Testis (tissue), 3 donors: ENCODE data around the gene DLAT. TPM values are rescaled to one million over a fixed set of nuclear protein-coding genes. Genes with fewer than 3 reads are reported as not detected.
A peak's percentile ranks its signal among the peaks of the same experiment; 100 is the strongest.

Source experiments
- DNase-seq: peaks from one replicate; pipeline ENCODE4 v3.0.0-alpha.2; 2019
- H3K27ac ChIP-seq, 2 donors: fragments of 200-600 bp; sonication (generic); one replicate each; pipeline ENCODE4 v1.5.1; 2019
- H3K27me3 ChIP-seq: fragments of 200-600 bp; sonication (generic); one replicate; pipeline ENCODE4 v1.5.1; 2019
- H3K36me3 ChIP-seq: fragments of 200-600 bp; sonication (generic); one replicate; pipeline ENCODE4 v1.5.1; 2017; ENCODE audit warnings: low read depth; ENCODE audit errors: missing control alignments
- H3K4me1 ChIP-seq: fragments of 200-600 bp; sonication (generic); one replicate; pipeline ENCODE4 v1.5.1; 2019
- H3K4me3 ChIP-seq, 2 donors: fragments of 200-600 bp; sonication (generic); one replicate each; pipeline ENCODE4 v1.5.1; 2017 to 2019
- H3K9me3 ChIP-seq: fragments of 200-600 bp; sonication (generic); one replicate; pipeline ENCODE4 v1.5.1; 2017
- POLR2A ChIP-seq: fragments of 450-650 bp; IDR thresholded peaks from one replicate; pipeline ENCODE4 v1.6.1; 2017; ENCODE audit warnings: antibody characterized with exemption, mild to moderate bottlenecking, moderate library complexity
- WGBS, 2 donors: methylation state at CpG; one replicate each; pipeline ENCODE4 v1.1.5; 2018; 5-methylcytosine and 5-hydroxymethylcytosine counted together
- intact Hi-C: fragments of 100-400 bp; cut with DNase I; formaldehyde crosslinking; loops from one replicate; pipeline ENCODE4 v1.15.1; 2023; ENCODE audit warnings: low total_unique reads
- polyA plus RNA-seq: library from polyadenylated mRNA; stranded (reverse); fragments of 350-450 nt; fragmentation: Illumina TruSeq; extraction: RNeasy Lipid Tissue Mini Kit (QIAGEN cat#74804); gene quantifications from one replicate; pipeline ENCODE4 v1.2.3, GENCODE V29; 2014; ENCODE audit warnings: low read depth, low replicate concordance; ENCODE audit not compliant: insufficient read depth
- total RNA-seq, 2 donors: library from RNA; depleted of rRNA; stranded (reverse); fragments of >200 nt; gene quantifications; one replicate each; pipeline ENCODE4 v1.2.3, GENCODE V29; 2016
- TF ChIP-seq, protein P1 (sequence below), 3 experiments: fragments of 450-650 bp in 2 of 3; fragments of 200-600 bp in 1 of 3; sonication (generic) in 1 of 3; IDR thresholded peaks; one replicate each; pipeline ENCODE4 v1.5.1; 2016 to 2019; ENCODE audit warnings: antibody characterized with exemption in 3 of 3, mild to moderate bottlenecking in 2 of 3, moderate library complexity in 1 of 3

DLAT gene
- total and polyA plus RNA-seq, 3 donors from 2014 or later = 20.9 to 23.2 (median 21.9) TPM

GRCh38 chr11:112057170-112057569 lies 32.0 kb downstream of the DLAT start:
- Histone ChIP-seq H3K4me3 (no peak overlapping the region), H3K9me3 (no peaks in the 10 kb centered on the region), H3K4me1 (no peaks in the 10 kb centered on the region), H3K36me3 (no peaks in the 10 kb centered on the region), H3K27me3 (no peaks in the 10 kb centered on the region), H3K27ac (no peak overlapping the region)
- no peak for TF ChIP-seq POLR2A
- TF ChIP-seq, protein P1, sequence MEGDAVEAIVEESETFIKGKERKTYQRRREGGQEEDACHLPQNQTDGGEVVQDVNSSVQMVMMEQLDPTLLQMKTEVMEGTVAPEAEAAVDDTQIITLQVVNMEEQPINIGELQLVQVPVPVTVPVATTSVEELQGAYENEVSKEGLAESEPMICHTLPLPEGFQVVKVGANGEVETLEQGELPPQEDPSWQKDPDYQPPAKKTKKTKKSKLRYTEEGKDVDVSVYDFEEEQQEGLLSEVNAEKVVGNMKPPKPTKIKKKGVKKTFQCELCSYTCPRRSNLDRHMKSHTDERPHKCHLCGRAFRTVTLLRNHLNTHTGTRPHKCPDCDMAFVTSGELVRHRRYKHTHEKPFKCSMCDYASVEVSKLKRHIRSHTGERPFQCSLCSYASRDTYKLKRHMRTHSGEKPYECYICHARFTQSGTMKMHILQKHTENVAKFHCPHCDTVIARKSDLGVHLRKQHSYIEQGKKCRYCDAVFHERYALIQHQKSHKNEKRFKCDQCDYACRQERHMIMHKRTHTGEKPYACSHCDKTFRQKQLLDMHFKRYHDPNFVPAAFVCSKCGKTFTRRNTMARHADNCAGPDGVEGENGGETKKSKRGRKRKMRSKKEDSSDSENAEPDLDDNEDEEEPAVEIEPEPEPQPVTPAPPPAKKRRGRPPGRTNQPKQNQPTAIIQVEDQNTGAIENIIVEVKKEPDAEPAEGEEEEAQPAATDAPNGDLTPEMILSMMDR (IDR thresholded peaks at IDR 0.05) = no peak
- DNase-seq = no peak
- intact Hi-C loops = no loop called here
- 76 to 92% methylated on average over 4 of the region's 4 CpGs for WGBS, 2 donors

- no peak overlapping the region for H3K4me3 ChIP-seq
- 44 to 64% methylated on average over 1 of the region's 1 CpG for WGBS, 2 donors
- no peaks in the 10 kb centered on the region for H3K27me3 ChIP-seq
- no peak overlapping the region for H3K27ac ChIP-seq
- TF ChIP-seq POLR2A = no peak
- TF ChIP-seq, protein P1 (IDR thresholded peaks at IDR 0.05) = no peak
- intact Hi-C loops = no loop called here
- H3K36me3 ChIP-seq = no peaks in the 10 kb centered on the region
- H3K9me3 ChIP-seq = no peaks in the 10 kb centered on the region
- H3K4me1 ChIP-seq = no peaks in the 10 kb centered on the region
- DNase-seq = no peak
Observed at GRCh38 chr11:112058103-112058502, 32.9 kb downstream of the DLAT start.

DNA sequence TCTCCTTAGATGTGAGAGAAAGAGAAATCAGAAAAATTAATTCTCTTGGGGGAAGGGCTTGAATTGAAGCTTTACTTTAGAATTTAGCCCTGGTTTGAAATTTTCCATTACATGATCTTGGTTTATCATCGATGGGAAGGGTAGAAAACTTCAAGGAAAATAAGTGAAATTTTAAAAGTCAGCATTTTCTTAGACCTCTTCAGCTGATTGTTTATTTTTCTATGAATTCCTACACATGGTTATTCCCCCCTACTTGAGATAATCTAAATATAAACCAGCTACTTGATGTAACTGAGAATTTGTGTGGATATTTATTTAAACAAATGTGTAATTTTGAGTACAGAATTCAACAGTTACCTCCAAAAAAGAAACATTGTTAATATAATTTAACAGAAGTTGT lies 37.7 kb downstream of the DLAT start:
- Histone ChIP-seq H3K9me3 (no peaks in the 10 kb centered on the region), H3K4me3 (no peak overlapping the region), H3K27ac (no peak overlapping the region), H3K36me3 (no peaks in the 10 kb centered on the region), H3K4me1 (no peaks in the 10 kb centered on the region), H3K27me3 (no peaks in the 10 kb centered on the region)
- WGBS, 2 donors = 80 to 91% methylated on average over 1 of the region's 1 CpG
- no peak for DNase-seq
- intact Hi-C loops = no loop called here
- TF ChIP-seq POLR2A = no peak
- TF ChIP-seq, protein P1 (IDR thresholded peaks at IDR 0.05) = no peak

GRCh38 chr11:112073941-112074811 lies 49.0 kb downstream of the DLAT start, which contains the start of the genes NKAPD1 and PIH1D2:
Gene NKAPD1 (plus strand): TSS chr11:112074299. CDS start chr11:112075575, 1,276 bp downstream.
Gene PIH1D2 (minus strand): TSS chr11:112074017. CDS start chr11:112073174, 843 bp downstream.
- TF ChIP-seq POLR2A = no peak
- TF ChIP-seq, protein P1 (IDR thresholded peaks at IDR 0.05) = peak in 1 of 3 experiments; percentile 6
- Histone ChIP-seq H3K27ac (peak within 1 kb of the TSS; percentile 91 to 92), H3K36me3 (no peaks in the 10 kb centered on the region), H3K9me3 (no peaks in the 10 kb centered on the region), H3K4me3 (peak within 1 kb of the TSS; percentile 87 to 91), H3K27me3 (no peaks in the 10 kb centered on the region), H3K4me1 (no peaks in the 10 kb centered on the region)
- 0 to 1% methylated on average over 34 to 42 of the region's 43 CpGs for WGBS, 2 donors
- intact Hi-C loops = no loop called here
- DNase-seq = peak; percentile 86
